Left kidney (tissue), 2 donors: ENCODE data around the gene PPP5C. TPM values are rescaled to one million over a fixed set of nuclear protein-coding genes. Genes with fewer than 3 reads are reported as not detected.

Experiments
- DNase-seq: peaks from one replicate; pipeline ENCODE4 v3.0.0-alpha.2; 2013
- polyA plus RNA-seq: library from polyadenylated mRNA; unstranded; fragments of 120-200 nt; gene quantifications from one replicate; pipeline ENCODE4 v1.2.1, GENCODE V29; 2013; ENCODE audit not compliant: insufficient read length

PPP5C gene
- polyA plus RNA-seq, 1 donor: 130 TPM

GRCh38 chr19:46326608-46327007 lies 20.3 kb upstream of the PPP5C start:
- no peak for DNase-seq

GRCh38 chr19:46328079-46328478 lies 18.8 kb upstream of the PPP5C start:
- no peak for DNase-seq

- DNase-seq: no peak
Observed at GRCh38 chr19:46330319-46330918, 16.5 kb upstream of the PPP5C start.

GRCh38 chr19:46337487-46337886 lies 9.4 kb upstream of the PPP5C start:
- DNase-seq: no peak

GRCh38 chr19:46339446-46339845 lies 7.4 kb upstream of the PPP5C start:
- DNase-seq: no peak

- no peak for DNase-seq
Observed at GRCh38 chr19:46340051-46340659, 6.7 kb upstream of the PPP5C start.

- no peak for DNase-seq
Observed at GRCh38 chr19:46341937-46342336, 5.0 kb upstream of the PPP5C start.

GRCh38 chr19:46344363-46344762 lies 2.5 kb upstream of the PPP5C start:
- DNase-seq: no peak

- DNase-seq: no peak
Observed at GRCh38 chr19:46345157-46345556, 1.7 kb upstream of the PPP5C start.

GRCh38 chr19:46347572-46347883 lies 641 bp downstream of the PPP5C start:
- DNase-seq: no peak

GRCh38 chr19:46347985-46348384 lies 1.1 kb downstream of the PPP5C start:
- no peak for DNase-seq

- DNase-seq: no peak
Observed at GRCh38 chr19:46349311-46349993, 2.6 kb downstream of the PPP5C start.

GRCh38 chr19:46350029-46350757 lies 3.3 kb downstream of the PPP5C start:
- DNase-seq: no peak

- DNase-seq: no peak
Observed at GRCh38 chr19:46350758-46351159, 3.9 kb downstream of the PPP5C start.

- DNase-seq: no peak
Observed at GRCh38 chr19:46351241-46352041, 4.6 kb downstream of the PPP5C start.

GRCh38 chr19:46353730-46354528 lies 7.0 kb downstream of the PPP5C start:
- no peak for DNase-seq

GRCh38 chr19:46355234-46356148 lies 8.6 kb downstream of the PPP5C start:
- DNase-seq: no peak

- no peak for DNase-seq
Observed at GRCh38 chr19:46356149-46357055, 9.5 kb downstream of the PPP5C start.
